Epithelial cell of esophagus (primary cell): ENCODE measurements around the gene KLHL29.

Experiments
- DNase-seq: peaks from one replicate; pipeline ENCODE4 v3.0.0; 2010; ENCODE audit warnings: low read depth
- H3K4me3 ChIP-seq: 2 replicates; pipeline ENCODE4 v1.5.1; 2011; ENCODE audit warnings: mild to moderate bottlenecking, low read length, control low read depth
- TF ChIP-seq, protein P1 (sequence below): IDR thresholded peaks from 2 replicates; pipeline ENCODE4 v1.5.1; 2011; ENCODE audit warnings: low read depth, mild to moderate bottlenecking, low read length, control low read depth, inconsistent platforms; ENCODE audit not compliant: insufficient read depth; ENCODE audit errors: missing control alignments

Gene KLHL29

DNA sequence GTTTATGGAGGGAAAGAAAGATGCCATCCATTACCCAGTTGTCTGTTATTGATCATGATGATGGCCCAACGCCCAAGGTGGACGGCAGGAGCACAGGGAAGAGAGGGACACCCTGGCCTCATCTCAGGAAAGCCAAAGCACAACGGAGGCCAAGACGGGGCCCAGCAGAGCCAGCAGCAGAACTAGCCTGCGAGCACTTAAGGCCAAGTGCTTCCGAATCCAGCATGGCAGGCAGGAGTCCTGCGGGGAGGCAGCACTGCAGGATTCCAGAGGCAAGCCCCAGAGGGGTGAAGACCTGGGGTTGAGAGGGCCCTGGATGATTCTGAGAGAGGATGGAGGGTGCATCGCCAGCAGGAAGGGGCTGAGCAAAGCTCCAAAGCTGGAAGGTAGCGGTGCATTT, 28.3 kb upstream of the KLHL29 start:
- H3K4me3 ChIP-seq: no peak overlapping the region
- TF ChIP-seq, protein P1, sequence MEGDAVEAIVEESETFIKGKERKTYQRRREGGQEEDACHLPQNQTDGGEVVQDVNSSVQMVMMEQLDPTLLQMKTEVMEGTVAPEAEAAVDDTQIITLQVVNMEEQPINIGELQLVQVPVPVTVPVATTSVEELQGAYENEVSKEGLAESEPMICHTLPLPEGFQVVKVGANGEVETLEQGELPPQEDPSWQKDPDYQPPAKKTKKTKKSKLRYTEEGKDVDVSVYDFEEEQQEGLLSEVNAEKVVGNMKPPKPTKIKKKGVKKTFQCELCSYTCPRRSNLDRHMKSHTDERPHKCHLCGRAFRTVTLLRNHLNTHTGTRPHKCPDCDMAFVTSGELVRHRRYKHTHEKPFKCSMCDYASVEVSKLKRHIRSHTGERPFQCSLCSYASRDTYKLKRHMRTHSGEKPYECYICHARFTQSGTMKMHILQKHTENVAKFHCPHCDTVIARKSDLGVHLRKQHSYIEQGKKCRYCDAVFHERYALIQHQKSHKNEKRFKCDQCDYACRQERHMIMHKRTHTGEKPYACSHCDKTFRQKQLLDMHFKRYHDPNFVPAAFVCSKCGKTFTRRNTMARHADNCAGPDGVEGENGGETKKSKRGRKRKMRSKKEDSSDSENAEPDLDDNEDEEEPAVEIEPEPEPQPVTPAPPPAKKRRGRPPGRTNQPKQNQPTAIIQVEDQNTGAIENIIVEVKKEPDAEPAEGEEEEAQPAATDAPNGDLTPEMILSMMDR: no peak

DNA sequence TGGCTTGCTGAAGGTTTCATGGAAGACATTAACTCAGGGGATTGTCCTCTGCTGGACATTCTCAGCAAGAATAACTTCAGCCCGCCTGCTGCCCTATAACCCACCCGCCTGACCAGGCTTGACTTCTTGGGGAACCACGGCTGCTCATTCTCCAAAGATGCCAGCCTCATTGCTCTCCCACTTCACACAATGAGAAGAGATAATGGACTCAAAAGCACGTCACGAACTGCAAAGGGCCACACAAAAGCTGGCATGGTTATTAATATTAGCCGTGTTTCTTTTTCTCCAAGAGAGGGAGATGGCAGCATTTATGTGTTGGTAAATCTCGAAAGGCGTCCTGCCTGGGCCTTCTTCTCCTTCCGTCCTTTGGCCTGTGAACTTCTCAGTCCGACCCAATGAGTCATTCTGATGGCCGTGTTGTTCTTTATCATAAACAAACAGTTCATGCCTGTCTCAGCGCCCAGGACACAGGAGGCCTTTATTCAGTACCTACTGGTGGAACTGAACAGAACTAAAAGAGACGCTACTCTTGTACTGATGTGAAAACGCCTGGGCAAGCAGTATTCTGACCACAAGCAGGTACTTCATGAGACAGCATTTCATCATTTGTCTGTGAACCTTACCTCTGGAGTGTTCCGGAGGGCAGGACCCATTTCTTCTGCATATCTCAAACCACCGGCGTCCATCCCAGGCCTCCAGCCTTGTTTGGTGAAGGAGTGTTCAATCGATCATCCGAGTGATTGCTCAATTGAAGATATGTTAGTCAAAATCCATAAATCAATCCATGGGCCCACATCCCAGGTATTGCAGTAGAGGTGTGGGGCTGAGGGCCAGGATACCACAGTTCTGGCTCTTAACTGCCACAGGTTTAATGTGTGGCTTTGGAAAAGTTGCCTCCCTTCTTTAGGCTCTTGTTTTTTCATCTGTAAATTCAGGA, 25.1 kb upstream of the KLHL29 start:
- no peak overlapping the region for H3K4me3 ChIP-seq
- DNase-seq: no peak
- TF ChIP-seq, protein P1: no peak

More for the DNA sequence above, 28.3 kb upstream of the KLHL29 start:
- no peak for DNase-seq

DNA sequence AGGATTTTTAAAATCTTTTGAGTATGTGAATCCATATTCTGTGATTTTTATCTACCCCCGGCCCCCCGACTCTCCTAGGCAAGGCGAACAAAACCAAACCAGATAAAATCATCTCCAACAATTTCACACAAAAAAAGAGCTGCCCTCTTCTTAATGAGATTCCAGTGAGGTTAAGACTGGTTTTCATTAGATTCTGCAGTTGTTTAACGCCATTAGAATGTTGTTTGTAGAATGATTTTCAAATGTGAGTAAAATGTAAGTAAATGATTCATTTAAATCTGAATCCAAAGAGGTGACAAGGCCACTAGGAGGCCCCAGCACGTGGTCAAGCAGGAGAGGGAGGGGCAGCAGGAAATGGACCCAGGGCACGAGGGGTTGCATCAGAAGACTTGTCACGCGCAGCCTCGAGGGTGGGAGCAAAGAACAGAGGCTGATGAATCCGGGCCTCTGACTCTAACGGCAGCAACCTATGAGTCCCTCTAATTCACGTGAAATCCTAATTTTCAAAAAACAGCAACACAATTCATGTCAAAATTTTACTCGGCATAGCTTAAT, 24.3 kb upstream of the KLHL29 start:
- TF ChIP-seq, protein P1: no peak
- no peak overlapping the region for H3K4me3 ChIP-seq
- no peak for DNase-seq

DNA sequence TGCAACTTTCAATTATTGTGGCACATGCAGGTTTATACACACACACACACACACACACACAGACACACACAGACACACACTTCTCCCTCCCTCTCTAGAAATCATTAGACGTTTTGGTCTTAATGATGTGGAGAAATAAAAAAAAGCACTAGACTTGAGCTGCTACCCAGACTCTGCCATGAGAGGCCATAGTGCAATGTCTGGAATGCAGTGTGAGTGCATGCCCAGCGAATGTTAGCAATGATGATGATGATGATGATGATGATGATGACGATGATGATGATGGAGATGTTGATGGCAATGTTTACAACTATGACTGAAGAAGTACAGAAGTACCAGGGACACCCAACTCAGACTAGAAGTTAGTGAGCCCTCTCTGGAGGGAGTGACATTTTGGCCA, 23.8 kb upstream of the KLHL29 start:
- DNase-seq: no peak
- TF ChIP-seq, protein P1: no peak
- no peak overlapping the region for H3K4me3 ChIP-seq

DNA sequence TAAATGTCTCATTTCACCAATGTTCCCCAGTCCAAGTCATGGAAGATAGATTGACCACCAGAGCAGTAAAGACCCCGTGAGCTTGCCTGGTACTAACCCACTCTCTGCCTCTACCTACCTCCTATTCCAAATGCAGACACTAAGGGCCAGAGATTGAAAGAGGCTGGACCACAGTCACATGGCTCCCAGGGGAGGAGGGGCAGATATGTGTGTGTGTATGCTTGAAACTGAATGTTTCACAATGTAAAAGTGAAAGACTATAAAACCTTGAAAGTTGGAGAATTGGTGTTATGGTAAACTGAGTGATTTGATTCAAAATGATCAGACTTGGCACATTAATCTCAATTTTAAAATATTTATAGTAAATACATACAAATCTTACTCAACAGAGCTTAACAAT, 21.7 kb upstream of the KLHL29 start:
- no peak for DNase-seq
- no peak overlapping the region for H3K4me3 ChIP-seq
- TF ChIP-seq, protein P1: no peak

DNA sequence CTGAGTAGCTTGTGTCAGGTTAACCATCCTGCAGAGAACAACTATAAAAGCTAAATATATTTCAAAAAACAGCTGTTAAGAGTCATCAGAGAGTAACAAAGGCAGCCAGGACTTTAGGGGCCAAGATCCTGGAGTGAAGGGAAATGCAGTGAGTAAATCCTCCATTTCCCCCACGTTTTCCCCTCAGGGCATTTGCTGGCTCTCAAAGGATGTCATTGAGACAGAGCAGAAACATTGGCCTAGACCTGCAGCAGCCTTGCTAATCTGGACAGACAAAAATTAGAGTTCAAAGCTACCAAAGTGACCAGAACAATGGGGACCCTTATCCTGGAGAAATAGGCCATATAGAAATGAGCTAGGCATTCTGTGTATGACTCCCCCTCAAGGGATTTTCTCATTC, 21.1 kb upstream of the KLHL29 start:
- TF ChIP-seq, protein P1: no peak
- peak; percentile 56 for DNase-seq
- no peak overlapping the region for H3K4me3 ChIP-seq
